NCI-H1417 treated with DMSO at 0.1 percent for 48 hours (cell line): Measurements from ENCODE around the gene PSMD1.
"Not testable (repeated sequence)": the region's sequence is repeated elsewhere in the genome, so short reads cannot be mapped to it uniquely, and the experiment has no call there.

Experiments
- DNase-seq: peaks from one replicate; lab custom pipeline; 2025; lab: John Stamatoyannopoulos, UW

The PSMD1 gene

GRCh38 chr2:231053846-231054245 lies 2.8 kb upstream of the PSMD1 start:
- no peak for DNase-seq

GRCh38 chr2:231057590-231057989 lies 923 bp downstream of the PSMD1 start:
- DNase-seq = no peak

GRCh38 chr2:231058761-231059550 lies 2.3 kb downstream of the PSMD1 start:
- no peak for DNase-seq

- DNase-seq = no peak
Observed at GRCh38 chr2:231059756-231060155, 3.1 kb downstream of the PSMD1 start.

- no peak for DNase-seq
Observed at GRCh38 chr2:231062776-231063175, 6.1 kb downstream of the PSMD1 start.

GRCh38 chr2:231063347-231063746 lies 6.7 kb downstream of the PSMD1 start:
- no peak for DNase-seq

GRCh38 chr2:231065966-231066365 lies 9.3 kb downstream of the PSMD1 start:
- DNase-seq = no peak

GRCh38 chr2:231067531-231067930 lies 10.9 kb downstream of the PSMD1 start:
- DNase-seq = not testable (repeated sequence)

- no peak for DNase-seq
Observed at GRCh38 chr2:231068525-231069222, 12.0 kb downstream of the PSMD1 start.

- DNase-seq = no peak
Observed at GRCh38 chr2:231069379-231070054, 12.8 kb downstream of the PSMD1 start.

GRCh38 chr2:231084565-231084964 lies 27.9 kb downstream of the PSMD1 start:
- no peak for DNase-seq

- no peak for DNase-seq
Observed at GRCh38 chr2:231088754-231089153, 32.1 kb downstream of the PSMD1 start.

GRCh38 chr2:231093933-231094332 lies 37.3 kb downstream of the PSMD1 start:
- no peak for DNase-seq

GRCh38 chr2:231094736-231095346 lies 38.2 kb downstream of the PSMD1 start:
- DNase-seq = no peak

- no peak for DNase-seq
Observed at GRCh38 chr2:231099918-231100317, 43.3 kb downstream of the PSMD1 start.

GRCh38 chr2:231100321-231100720 lies 43.7 kb downstream of the PSMD1 start:
- not testable (repeated sequence) for DNase-seq

GRCh38 chr2:231100990-231101389 lies 44.3 kb downstream of the PSMD1 start:
- no peak for DNase-seq

- no peak for DNase-seq
Observed at GRCh38 chr2:231102772-231103171, 46.1 kb downstream of the PSMD1 start.

- DNase-seq = no peak
Observed at GRCh38 chr2:231104115-231104713, 47.5 kb downstream of the PSMD1 start.

- DNase-seq = no peak
Observed at GRCh38 chr2:231110551-231110950, 53.9 kb downstream of the PSMD1 start.

- no peak for DNase-seq
Observed at GRCh38 chr2:231111987-231112386, 55.3 kb downstream of the PSMD1 start.

- DNase-seq = no peak
Observed at GRCh38 chr2:231113489-231113888, 56.8 kb downstream of the PSMD1 start.
